Karpas-422 (cell line): ENCODE measurements around the gene GALNT6. TPM values are rescaled to one million over a fixed set of nuclear protein-coding genes. Genes with fewer than 3 reads are reported as not detected.

Experiments used
- DNase-seq: peaks from one replicate; pipeline ENCODE4 v3.0.0-alpha.2; 2015
- H2AFZ ChIP-seq: fragments of 200-600 bp; sonication (generic); 2 replicates; pipeline ENCODE4 v1.6.1; 2014; ENCODE audit warnings: antibody characterized with exemption, low read length, mixed read lengths
- H3K27ac ChIP-seq: fragments of 200-600 bp; sonication (generic); 2 replicates; pipeline ENCODE4 v1.5.1; 2014; ENCODE audit warnings: mild to moderate bottlenecking, low read length, moderate library complexity
- H3K27me3 ChIP-seq: fragments of 200-600 bp; sonication (generic); 2 replicates; pipeline ENCODE4 v1.6.1; 2014; ENCODE audit warnings: low read length, mixed read lengths
- H3K36me3 ChIP-seq: fragments of 200-600 bp; sonication (generic); 2 replicates; pipeline ENCODE4 v1.6.1; 2014; ENCODE audit warnings: low read length, mixed read lengths; ENCODE audit not compliant: insufficient read depth
- H3K4me1 ChIP-seq: fragments of 200-600 bp; sonication (generic); 2 replicates; pipeline ENCODE4 v1.6.1; 2014; ENCODE audit warnings: mild to moderate bottlenecking, low read length, mixed read lengths
- H3K4me2 ChIP-seq: fragments of 200-600 bp; sonication (generic); 2 replicates; pipeline ENCODE4 v1.6.1; 2014; ENCODE audit warnings: low read length, low read depth, mild to moderate bottlenecking; ENCODE audit not compliant: poor library complexity, severe bottlenecking
- H3K4me3 ChIP-seq: fragments of 200-600 bp; sonication (generic); 2 replicates; pipeline ENCODE4 v1.5.1; 2014; ENCODE audit warnings: mild to moderate bottlenecking, antibody characterized with exemption, low read length, mixed read lengths
- H3K79me2 ChIP-seq: fragments of 200-600 bp; sonication (generic); 2 replicates; pipeline ENCODE4 v1.6.1; 2014; ENCODE audit warnings: mild to moderate bottlenecking, low read length, mixed read lengths
- H3K9ac ChIP-seq: fragments of 200-600 bp; sonication (generic); 2 replicates; pipeline ENCODE4 v1.6.0; 2014; ENCODE audit warnings: low read length
- H3K9me2 ChIP-seq: fragments of 200-600 bp; sonication (generic), shearing (Covaris generic); replicated peaks from 2 replicates; pipeline ENCODE4 v1.6.0; 2014; ENCODE audit warnings: mild to moderate bottlenecking, low read length, moderate library complexity; ENCODE audit not compliant: insufficient read depth
- H3K9me3 ChIP-seq: fragments of 300-700, 200-600 bp; sonication (generic); 2 replicates; pipeline ENCODE4 v1.6.1; 2014; ENCODE audit warnings: low read length, mixed read lengths
- H4K20me1 ChIP-seq: fragments of 200-600 bp; sonication (generic); 2 replicates; pipeline ENCODE4 v1.6.1; 2014; ENCODE audit warnings: mild to moderate bottlenecking, antibody characterized with exemption, low read length, low read depth; ENCODE audit not compliant: insufficient read depth
- total RNA-seq: library from RNA; depleted of rRNA; stranded (reverse); fragments of >200 nt; shearing (Covaris generic); gene quantifications from 2 replicates; pipeline ENCODE4 v1.2.3, GENCODE V29; 2014; ENCODE audit warnings: low replicate concordance

The GALNT6 gene
- total RNA-seq, 1 experiment from 2014 or later = 9.1 TPM

- H2AFZ ChIP-seq = no peak overlapping the region
- no peaks in the 10 kb centered on the region for H3K9me3 ChIP-seq
- no peaks in the 10 kb centered on the region for H3K4me1 ChIP-seq
- no peaks in the 10 kb centered on the region for H3K9me2 ChIP-seq
- DNase-seq = no peak
- no peak overlapping the region for H3K4me3 ChIP-seq
- no peaks in the 10 kb centered on the region for H3K27me3 ChIP-seq
- no peak overlapping the region for H3K27ac ChIP-seq
- no peaks in the 10 kb centered on the region for H4K20me1 ChIP-seq
- H3K9ac ChIP-seq = no peak overlapping the region
- no peaks in the 10 kb centered on the region for H3K79me2 ChIP-seq
- no peaks in the 10 kb centered on the region for H3K36me3 ChIP-seq
- H3K4me2 ChIP-seq = no peak overlapping the region
Observed at GRCh38 chr12:51413149-51413548, 21.9 kb upstream of the GALNT6 start.

- no peaks in the 10 kb centered on the region for H3K27me3 ChIP-seq
- H4K20me1 ChIP-seq = no peaks in the 10 kb centered on the region
- no peak for DNase-seq
- H3K79me2 ChIP-seq = no peaks in the 10 kb centered on the region
- no peaks in the 10 kb centered on the region for H3K36me3 ChIP-seq
- H3K9ac ChIP-seq = no peak overlapping the region
- no peak overlapping the region for H3K4me2 ChIP-seq
- no peak overlapping the region for H3K4me3 ChIP-seq
- H3K27ac ChIP-seq = no peak overlapping the region
- H3K9me2 ChIP-seq = no peaks in the 10 kb centered on the region
- no peaks in the 10 kb centered on the region for H3K4me1 ChIP-seq
- H3K9me3 ChIP-seq = no peaks in the 10 kb centered on the region
- no peak overlapping the region for H2AFZ ChIP-seq
Observed at GRCh38 chr12:51409846-51410245, 18.6 kb upstream of the GALNT6 start.

GRCh38 chr12:51407604-51408003, 16.4 kb upstream of the GALNT6 start:
- H3K36me3 ChIP-seq = no peaks in the 10 kb centered on the region
- DNase-seq = no peak
- no peaks in the 10 kb centered on the region for H3K9me2 ChIP-seq
- no peaks in the 10 kb centered on the region for H3K9me3 ChIP-seq
- H3K4me3 ChIP-seq = no peak overlapping the region
- no peaks in the 10 kb centered on the region for H3K79me2 ChIP-seq
- H3K4me2 ChIP-seq = no peak overlapping the region
- no peak overlapping the region for H3K27ac ChIP-seq
- no peaks in the 10 kb centered on the region for H3K27me3 ChIP-seq
- H3K4me1 ChIP-seq = no peaks in the 10 kb centered on the region
- H3K9ac ChIP-seq = no peak overlapping the region
- H4K20me1 ChIP-seq = no peaks in the 10 kb centered on the region
- no peak overlapping the region for H2AFZ ChIP-seq

GRCh38 chr12:51406859-51407258, 15.7 kb upstream of the GALNT6 start:
- no peaks in the 10 kb centered on the region for H3K9me2 ChIP-seq
- no peak overlapping the region for H2AFZ ChIP-seq
- H3K79me2 ChIP-seq = no peaks in the 10 kb centered on the region
- no peaks in the 10 kb centered on the region for H3K4me1 ChIP-seq
- H3K9me3 ChIP-seq = no peaks in the 10 kb centered on the region
- no peak for DNase-seq
- no peak overlapping the region for H3K27ac ChIP-seq
- H3K4me2 ChIP-seq = no peak overlapping the region
- H3K9ac ChIP-seq = no peak overlapping the region
- H4K20me1 ChIP-seq = 0 out of 2 replicates have a peak, but pooled peaks cover 3% of the 10 kb centered on the region
- no peaks in the 10 kb centered on the region for H3K27me3 ChIP-seq
- H3K36me3 ChIP-seq = no peaks in the 10 kb centered on the region
- no peak overlapping the region for H3K4me3 ChIP-seq

GRCh38 chr12:51406290-51406689, 15.1 kb upstream of the GALNT6 start:
- Histone ChIP-seq H3K9ac (no peak overlapping the region), H3K4me2 (no peak overlapping the region), H3K79me2 (no peaks in the 10 kb centered on the region), H3K4me3 (no peak overlapping the region), H3K9me2 (no peaks in the 10 kb centered on the region), H3K4me1 (no peaks in the 10 kb centered on the region), H2AFZ (no peak overlapping the region), H4K20me1 (0 out of 2 replicates have a peak, but pooled peaks cover 3% of the 10 kb centered on the region), H3K27me3 (no peaks in the 10 kb centered on the region), H3K27ac (no peak overlapping the region), H3K36me3 (no peaks in the 10 kb centered on the region), H3K9me3 (no peaks in the 10 kb centered on the region)
- DNase-seq = no peak

GRCh38 chr12:51405801-51406207, 14.6 kb upstream of the GALNT6 start:
- no peak overlapping the region for H2AFZ ChIP-seq
- H3K36me3 ChIP-seq = no peaks in the 10 kb centered on the region

GRCh38 chr12:51404627-51405026, 13.4 kb upstream of the GALNT6 start:
- no peak overlapping the region for H3K9ac ChIP-seq
- no peak overlapping the region for H2AFZ ChIP-seq
- H3K79me2 ChIP-seq = no peaks in the 10 kb centered on the region
- no peak overlapping the region for H3K4me3 ChIP-seq
- H3K4me1 ChIP-seq = no peaks in the 10 kb centered on the region
- no peaks in the 10 kb centered on the region for H3K27me3 ChIP-seq
- H3K9me3 ChIP-seq = no peaks in the 10 kb centered on the region
- H3K36me3 ChIP-seq = no peaks in the 10 kb centered on the region
- no peaks in the 10 kb centered on the region for H3K9me2 ChIP-seq
- DNase-seq = no peak
- H3K4me2 ChIP-seq = no peak overlapping the region
- H3K27ac ChIP-seq = no peak overlapping the region
- 0 out of 2 replicates have a peak, but pooled peaks cover 3% of the 10 kb centered on the region for H4K20me1 ChIP-seq

More at GRCh38 chr12:51405801-51406207, 14.6 kb upstream of the GALNT6 start:
- Histone ChIP-seq H4K20me1 (0 out of 2 replicates have a peak, but pooled peaks cover 3% of the 10 kb centered on the region), H3K4me3 (no peak overlapping the region), H3K9ac (no peak overlapping the region), H3K9me2 (no peaks in the 10 kb centered on the region), H3K79me2 (no peaks in the 10 kb centered on the region), H3K4me2 (no peak overlapping the region), H3K27ac (no peak overlapping the region), H3K27me3 (no peaks in the 10 kb centered on the region), H3K9me3 (no peaks in the 10 kb centered on the region), H3K4me1 (no peaks in the 10 kb centered on the region)
- DNase-seq = no peak

- H3K27me3 ChIP-seq = no peaks in the 10 kb centered on the region
- no peak for DNase-seq
- no peaks in the 10 kb centered on the region for H3K4me1 ChIP-seq
- H3K9me2 ChIP-seq = no peaks in the 10 kb centered on the region
- 0 out of 2 replicates have a peak, but pooled peaks cover 3% of the 10 kb centered on the region for H4K20me1 ChIP-seq
- no peak overlapping the region for H3K9ac ChIP-seq
- no peak overlapping the region for H2AFZ ChIP-seq
- H3K4me2 ChIP-seq = no peak overlapping the region
- H3K36me3 ChIP-seq = no peaks in the 10 kb centered on the region
- no peak overlapping the region for H3K27ac ChIP-seq
- no peaks in the 10 kb centered on the region for H3K9me3 ChIP-seq
- no peak overlapping the region for H3K4me3 ChIP-seq
- H3K79me2 ChIP-seq = no peaks in the 10 kb centered on the region
Observed at GRCh38 chr12:51403681-51404136, 12.5 kb upstream of the GALNT6 start.

GRCh38 chr12:51403159-51403558, 12.0 kb upstream of the GALNT6 start:
- Histone ChIP-seq H4K20me1 (0 out of 2 replicates have a peak, but pooled peaks cover 3% of the 10 kb centered on the region), H3K9ac (no peak overlapping the region), H3K27ac (no peak overlapping the region), H3K79me2 (no peaks in the 10 kb centered on the region), H2AFZ (no peak overlapping the region), H3K36me3 (no peaks in the 10 kb centered on the region), H3K4me3 (no peak overlapping the region), H3K9me2 (no peaks in the 10 kb centered on the region), H3K27me3 (no peaks in the 10 kb centered on the region), H3K9me3 (no peaks in the 10 kb centered on the region), H3K4me2 (no peak overlapping the region), H3K4me1 (no peaks in the 10 kb centered on the region)
- DNase-seq = no peak
